CD8-positive, alpha-beta memory T cell (primary cell): ENCODE data around the gene EPAS1. TPM values are rescaled to one million over a fixed set of nuclear protein-coding genes. Genes with fewer than 3 reads are reported as not detected.
A peak's percentile ranks its signal among the peaks of the same experiment; 100 is the strongest.

Experiments
- CTCF ChIA-PET: fragments of 350-600 bp; sonication (Branson Sonifier 250); formaldehyde crosslinking; loops from one replicate; lab custom pipeline; 2021; ENCODE audit warnings: antibody characterized with exemption; lab: Charles Lee
- POLR2A ChIA-PET: fragments of 350-600 bp; sonication (Branson Sonifier 250); formaldehyde crosslinking; loops from one replicate; lab custom pipeline; 2021; ENCODE audit warnings: antibody characterized with exemption; lab: Charles Lee
- DNase-seq, 5 donors: peaks; one replicate each; pipeline versions ENCODE4 v3.0.0 to v3.0.0-alpha.2; 2020 to 2022; ENCODE audit warnings: mixed read lengths in 1 of 5
- H3K27ac ChIP-seq: one replicate; pipeline ENCODE4 v1.7.0; 2013; ENCODE audit warnings: low read depth, mild to moderate bottlenecking, low read length, moderate library complexity
- H3K27me3 ChIP-seq: 2 replicates; pipeline ENCODE4 v1.7.0; 2013; ENCODE audit warnings: low read length, mild to moderate bottlenecking; ENCODE audit not compliant: insufficient read depth, poor library complexity, severe bottlenecking
- H3K36me3 ChIP-seq: 2 replicates; pipeline ENCODE4 v1.7.0; 2013; ENCODE audit warnings: mild to moderate bottlenecking, low read length, moderate library complexity; ENCODE audit not compliant: insufficient read depth
- H3K4me1 ChIP-seq: 2 replicates; pipeline ENCODE4 v1.7.0; 2013; ENCODE audit warnings: mild to moderate bottlenecking, low read length, moderate library complexity; ENCODE audit not compliant: insufficient read depth
- H3K4me3 ChIP-seq: 2 replicates; pipeline ENCODE4 v1.7.0; 2013; ENCODE audit warnings: mild to moderate bottlenecking, low read length
- H3K9me3 ChIP-seq: 2 replicates; pipeline ENCODE4 v1.7.0; 2013; ENCODE audit warnings: mild to moderate bottlenecking, low read length
- H3K27ac Mint-ChIP-seq, 8 donors: one replicate each; pipeline ENCODE4 v1.8.0; 2020 to 2021; ENCODE audit warnings: mixed read lengths in 8 of 8, mild to moderate bottlenecking in 6 of 8, inconsistent platforms in 3 of 8, moderate library complexity in 3 of 8
- H3K27me3 Mint-ChIP-seq, 2 donors: one replicate each; pipeline ENCODE4 v1.8.0; 2020 to 2021; ENCODE audit warnings: mixed read lengths in 2 of 2, mild to moderate bottlenecking in 1 of 2, moderate library complexity in 1 of 2
- H3K36me3 Mint-ChIP-seq, 3 donors: one replicate each; pipeline ENCODE4 v1.8.0; 2020 to 2021; ENCODE audit warnings: mixed read lengths in 3 of 3, inconsistent platforms in 1 of 3, mild to moderate bottlenecking in 1 of 3
- H3K4me1 Mint-ChIP-seq, 3 donors: one replicate each; pipeline ENCODE4 v1.8.0; 2020 to 2021; ENCODE audit warnings: mixed read lengths in 3 of 3, inconsistent platforms in 1 of 3, mild to moderate bottlenecking in 1 of 3
- H3K4me3 Mint-ChIP-seq, 7 donors: one replicate each; pipeline ENCODE4 v1.8.0; 2020 to 2021; ENCODE audit warnings: mixed read lengths in 7 of 7, mild to moderate bottlenecking in 6 of 7, moderate library complexity in 4 of 7, inconsistent platforms in 2 of 7
- H3K9me3 Mint-ChIP-seq, 5 donors: one replicate each; pipeline ENCODE4 v1.8.0; 2020 to 2022; ENCODE audit warnings: mixed read lengths in 5 of 5, mild to moderate bottlenecking in 3 of 5, moderate library complexity in 2 of 5, inconsistent platforms in 1 of 5
- polyA plus RNA-seq: library from polyadenylated mRNA; unstranded; fragments of 300-500 nt; fragmentation: Illumina TruSeq; gene quantifications from one replicate; pipeline ENCODE4 v1.2.3, GENCODE V29; 2021
- total RNA-seq, 2 experiments: library from RNA; stranded (reverse); gene quantifications; one replicate each; pipeline ENCODE4 v1.2.3, GENCODE V29; 2021

The EPAS1 gene
- total and polyA plus RNA-seq, 3 experiments from 2014 or later: 1.4 to 14.5 (median 9.0) TPM

GRCh38 chr2:46310446-46310845 is 13.2 kb downstream of the EPAS1 start:
- no peak overlapping the region for H3K4me3 ChIP-seq
- no peaks in the 10 kb centered on the region for H3K9me3 ChIP-seq
- H3K4me1 Mint-ChIP-seq: peaks cover 5 to 10% (median 6%) of the 10 kb centered on the region in 3 donors
- H3K27ac ChIP-seq: no peak overlapping the region
- ChIA-PET CTCF (no interaction called here), POLR2A (no interaction called here)
- no peaks in the 10 kb centered on the region for H3K36me3 ChIP-seq
- H3K27me3 Mint-ChIP-seq: peaks cover 26 to 53% of the 10 kb centered on the region in 2 donors
- H3K4me1 ChIP-seq: peaks cover 11% of the 10 kb centered on the region
- DNase-seq: no peak
- no peak overlapping the region for H3K4me3 Mint-ChIP-seq
- H3K36me3 Mint-ChIP-seq: peaks cover 0 to 5% (median 0%) of the 10 kb centered on the region in 3 donors
- H3K27me3 ChIP-seq: peaks cover 6% of the 10 kb centered on the region
- H3K27ac Mint-ChIP-seq: no peak overlapping the region
- no peaks in the 10 kb centered on the region for H3K9me3 Mint-ChIP-seq

- no peak overlapping the region for H3K4me3 Mint-ChIP-seq
- Histone ChIP-seq H3K36me3 (no peaks in the 10 kb centered on the region), H3K4me1 (no peaks in the 10 kb centered on the region), H3K9me3 (no peaks in the 10 kb centered on the region), H3K27me3 (peaks cover 6% of the 10 kb centered on the region), H3K27ac (no peak overlapping the region), H3K4me3 (no peak overlapping the region)
- H3K4me1 Mint-ChIP-seq: peaks cover 0 to 2% (median 0%) of the 10 kb centered on the region in 3 donors
- no peaks in the 10 kb centered on the region for H3K9me3 Mint-ChIP-seq
- CTCF ChIA-PET: no interaction called here
- peaks cover 0 to 5% (median 0%) of the 10 kb centered on the region in 3 donors for H3K36me3 Mint-ChIP-seq
- H3K27ac Mint-ChIP-seq: no peak overlapping the region
- POLR2A ChIA-PET: no interaction called here
- DNase-seq: no peak
- peaks cover 26 to 48% of the 10 kb centered on the region in 2 donors for H3K27me3 Mint-ChIP-seq
Observed at GRCh38 chr2:46311651-46312223, 14.5 kb downstream of the EPAS1 start.

GRCh38 chr2:46313063-46313462 is 15.9 kb downstream of the EPAS1 start:
- H3K36me3 ChIP-seq: no peaks in the 10 kb centered on the region
- Mint-ChIP-seq H3K27ac (peak overlapping the region in 1 of 8 donors; percentile 6), H3K4me3 (no peak overlapping the region), H3K36me3 (peaks cover 0 to 5% (median 0%) of the 10 kb centered on the region in 3 donors), H3K4me1 (peaks cover 0 to under 1% (median 0%) of the 10 kb centered on the region in 3 donors), H3K9me3 (no peaks in the 10 kb centered on the region), H3K27me3 (peaks cover 19 to 38% of the 10 kb centered on the region in 2 donors)
- DNase-seq: no peak
- ChIA-PET CTCF (no interaction called here), POLR2A (no interaction called here)
- no peak overlapping the region for H3K27ac ChIP-seq
- peaks cover 1% of the 10 kb centered on the region for H3K27me3 ChIP-seq
- H3K9me3 ChIP-seq: no peaks in the 10 kb centered on the region
- no peak overlapping the region for H3K4me3 ChIP-seq
- H3K4me1 ChIP-seq: no peaks in the 10 kb centered on the region

- Histone ChIP-seq H3K36me3 (no peaks in the 10 kb centered on the region), H3K4me3 (no peak overlapping the region), H3K27ac (no peak overlapping the region), H3K4me1 (no peaks in the 10 kb centered on the region), H3K27me3 (no peaks in the 10 kb centered on the region), H3K9me3 (no peaks in the 10 kb centered on the region)
- H3K4me3 Mint-ChIP-seq: peak overlapping the region in 1 of 7 donors; percentile 5
- H3K4me1 Mint-ChIP-seq: no peaks in the 10 kb centered on the region
- H3K27me3 Mint-ChIP-seq: peaks cover 19 to 33% of the 10 kb centered on the region in 2 donors
- DNase-seq: no peak
- H3K36me3 Mint-ChIP-seq: peaks cover 0 to 3% (median 0%) of the 10 kb centered on the region in 3 donors
- POLR2A ChIA-PET: no interaction called here
- H3K9me3 Mint-ChIP-seq: no peaks in the 10 kb centered on the region
- CTCF ChIA-PET: interaction anchor here (1.3 kb wide), 1 partner anchor 12 kb away, joined by 3 read pairs; no protein-coding TSS in a partner anchor
- H3K27ac Mint-ChIP-seq: no peak overlapping the region
Observed at GRCh38 chr2:46314065-46314835, 17.0 kb downstream of the EPAS1 start.

GRCh38 chr2:46315103-46315890 is 18.1 kb downstream of the EPAS1 start:
- Histone ChIP-seq H3K27ac (peak overlapping the region; percentile 40), H3K4me3 (no peak overlapping the region), H3K36me3 (no peaks in the 10 kb centered on the region), H3K4me1 (no peaks in the 10 kb centered on the region), H3K27me3 (no peaks in the 10 kb centered on the region), H3K9me3 (no peaks in the 10 kb centered on the region)
- Mint-ChIP-seq H3K4me3 (no peak overlapping the region), H3K9me3 (no peaks in the 10 kb centered on the region), H3K27me3 (peaks cover 19 to 29% of the 10 kb centered on the region in 2 donors), H3K36me3 (no peaks in the 10 kb centered on the region), H3K4me1 (no peaks in the 10 kb centered on the region), H3K27ac (no peak overlapping the region)
- DNase-seq: no peak
- ChIA-PET POLR2A (no interaction called here), CTCF (no interaction called here)

GRCh38 chr2:46317094-46317486 is 19.9 kb downstream of the EPAS1 start:
- no peak overlapping the region for H3K4me3 ChIP-seq
- Mint-ChIP-seq H3K36me3 (no peaks in the 10 kb centered on the region), H3K27me3 (peaks cover 10 to 23% of the 10 kb centered on the region in 2 donors), H3K9me3 (no peaks in the 10 kb centered on the region), H3K27ac (no peak overlapping the region), H3K4me1 (no peaks in the 10 kb centered on the region), H3K4me3 (no peak overlapping the region)
- H3K27ac ChIP-seq: peak overlapping the region; percentile 57
- H3K27me3 ChIP-seq: no peaks in the 10 kb centered on the region
- H3K9me3 ChIP-seq: no peaks in the 10 kb centered on the region
- DNase-seq: no peak
- H3K36me3 ChIP-seq: no peaks in the 10 kb centered on the region
- ChIA-PET POLR2A (no interaction called here), CTCF (interaction anchor here (1.1 kb wide), 1 partner anchor 21 kb away, joined by 4 read pairs; no protein-coding TSS in a partner anchor)
- H3K4me1 ChIP-seq: no peaks in the 10 kb centered on the region

- ChIA-PET CTCF (interaction anchor here (0.7 kb wide), 1 partner anchor 9 kb away, joined by 3 read pairs; no protein-coding TSS in a partner anchor), POLR2A (no interaction called here)
- Mint-ChIP-seq H3K4me3 (no peak overlapping the region), H3K36me3 (no peaks in the 10 kb centered on the region), H3K27ac (no peak overlapping the region), H3K4me1 (no peaks in the 10 kb centered on the region), H3K27me3 (peaks cover 5 to 36% of the 10 kb centered on the region in 2 donors), H3K9me3 (no peaks in the 10 kb centered on the region)
- Histone ChIP-seq H3K9me3 (no peaks in the 10 kb centered on the region), H3K36me3 (no peaks in the 10 kb centered on the region), H3K27ac (no peak overlapping the region), H3K4me1 (no peaks in the 10 kb centered on the region), H3K27me3 (no peaks in the 10 kb centered on the region), H3K4me3 (no peak overlapping the region)
- DNase-seq: no peak
Observed at GRCh38 chr2:46318579-46319460, 21.6 kb downstream of the EPAS1 start.
